K562 (cell line): ENCODE measurements around the gene SGK1. TPM values are rescaled to one million over a fixed set of nuclear protein-coding genes. Genes with fewer than 3 reads are reported as not detected.
A peak's percentile ranks its signal among the peaks of the same experiment; 100 is the strongest.

Experiments
- BACH1 ChIP-seq: fragments of 200-800 bp; sonication (Bioruptor generic); IDR thresholded peaks from 2 replicates; pipeline ENCODE4 v1.6.1; 2016; ENCODE audit warnings: missing genetic modification characterization, missing compliant biosample characterization
- CHCHD3 ChIP-seq: fragments of 250-450 bp; sonication (Bioruptor Pico); IDR thresholded peaks from 2 replicates; pipeline ENCODE4 v2.1.2; 2022; ENCODE audit warnings: mild to moderate bottlenecking
- CREB5 ChIP-seq: fragments of 250-450 bp; sonication (Bioruptor Pico); IDR thresholded peaks from 2 replicates; pipeline ENCODE4 v1.5.0; 2020; ENCODE audit warnings: mild to moderate bottlenecking
- FOSL1 ChIP-seq: fragments of 200-800 bp; sonication (Bioruptor generic); conservative IDR thresholded peaks from 2 replicates; pipeline ENCODE4 v1.6.1; 2016; ENCODE audit warnings: missing genetic modification characterization, missing compliant biosample characterization
- FOXK1 ChIP-seq: sonication (generic); formaldehyde crosslinking; IDR thresholded peaks from 2 replicates; pipeline ENCODE4 v1.8.0; 2022; ENCODE audit warnings: missing genetic modification reagents, mild to moderate bottlenecking, borderline replicate concordance
- HNRNPLL ChIP-seq: fragments of 200-400 bp; formaldehyde crosslinking; IDR thresholded peaks from 2 replicates; pipeline ENCODE4 v1.6.1; 2017; ENCODE audit warnings: low read length, low read depth, mild to moderate bottlenecking; ENCODE audit not compliant: poor library complexity, severe bottlenecking
- HSF4 ChIP-seq: fragments of 250-450 bp; sonication (Bioruptor Pico); IDR thresholded peaks from 2 replicates; pipeline ENCODE4 v2.1.2; 2022; ENCODE audit warnings: mild to moderate bottlenecking, moderate library complexity, borderline replicate concordance
- MEF2A ChIP-seq: IDR thresholded peaks from 2 replicates; pipeline ENCODE4 v1.6.1; 2011; ENCODE audit warnings: low read depth, mild to moderate bottlenecking, low read length, moderate library complexity; ENCODE audit not compliant: control insufficient read depth
- NFYB ChIP-seq: IDR thresholded peaks from 2 replicates; pipeline ENCODE4 v1.6.1; 2011; ENCODE audit warnings: mild to moderate bottlenecking, moderate library complexity; ENCODE audit not compliant: insufficient read length; ENCODE audit errors: extremely low read depth
- PHB ChIP-seq: fragments of 250-450 bp; sonication (Bioruptor Pico); IDR thresholded peaks from 2 replicates; pipeline ENCODE4 v1.5.0; 2021
- RBFOX2 ChIP-seq: fragments of 200-400 bp; formaldehyde crosslinking; IDR thresholded peaks from 2 replicates; pipeline ENCODE4 v1.6.1; 2017; ENCODE audit warnings: low read depth, mild to moderate bottlenecking, low read length, moderate library complexity
- RCOR1 ChIP-seq, 2 experiments: IDR thresholded peaks; 2 replicates each; pipeline ENCODE4 v1.6.1; 2012; ENCODE audit warnings: low read depth in 2 of 2, low read length in 2 of 2, borderline replicate concordance in 1 of 2, improper control_type of control experiment in 1 of 2
- RFX7 ChIP-seq: fragments of 250-450 bp; sonication (Bioruptor Pico); IDR thresholded peaks from 2 replicates; pipeline ENCODE4 v1.5.1; 2021; ENCODE audit warnings: mild to moderate bottlenecking
- SREBF2 ChIP-seq: sonication (generic); formaldehyde crosslinking; IDR thresholded peaks from 2 replicates; pipeline ENCODE4 v1.4.0; 2020; ENCODE audit warnings: mild to moderate bottlenecking, missing genetic modification reagents
- TCF7 ChIP-seq: sonication (generic); IDR thresholded peaks from 2 replicates; pipeline ENCODE4 v1.6.1; 2016; ENCODE audit warnings: antibody characterized with exemption, borderline replicate concordance
- TEAD4 ChIP-seq, 2 experiments: sonication (generic) in 1 of 2; formaldehyde crosslinking in 1 of 2; IDR thresholded peaks; 2 replicates each; pipeline versions ENCODE4 v1.6.1 to v1.8.0; 2012 to 2022; ENCODE audit warnings: borderline replicate concordance in 1 of 2, inconsistent platforms in 1 of 2, low read length in 1 of 2, mild to moderate bottlenecking in 1 of 2, missing genetic modification reagents in 1 of 2
- YBX1 ChIP-seq: fragments of 450-650 bp; IDR thresholded peaks from 2 replicates; pipeline ENCODE4 v1.7.1; 2016; ENCODE audit warnings: mild to moderate bottlenecking
- YY1 ChIP-seq, 3 experiments: IDR thresholded peaks; 2 replicates each; pipeline ENCODE4 v1.6.1; 2011; ENCODE audit warnings: low read length in 2 of 3, mild to moderate bottlenecking in 2 of 3, moderate library complexity in 2 of 3, borderline replicate concordance in 1 of 3, control low read depth in 1 of 3, low read depth in 1 of 3; ENCODE audit not compliant: insufficient read depth in 3 of 3, insufficient replicate concordance in 2 of 3, control insufficient read depth in 1 of 3, insufficient read length in 1 of 3; ENCODE audit errors: extremely low read depth in 1 of 3
- ZNF197 ChIP-seq: fragments of 200-800 bp; sonication (Bioruptor generic); IDR thresholded peaks from 2 replicates; pipeline ENCODE4 v1.6.1; 2016; ENCODE audit warnings: low read depth, missing genetic modification characterization, missing compliant biosample characterization
- ZNF239 ChIP-seq: fragments of 250-450 bp; sonication (Bioruptor Pico); IDR thresholded peaks from 2 replicates; pipeline ENCODE4 v1.4.0; 2020; ENCODE audit warnings: mild to moderate bottlenecking
- ZNF408 ChIP-seq: fragments of 250-450 bp; sonication (Bioruptor Pico); IDR thresholded peaks from 2 replicates; pipeline ENCODE4 v1.4.0; 2020; ENCODE audit warnings: low read depth, mild to moderate bottlenecking, moderate library complexity
- ZNF644 ChIP-seq: fragments of 200-800 bp; sonication (Bioruptor generic); IDR thresholded peaks from 2 replicates; pipeline ENCODE4 v1.6.1; 2016; ENCODE audit warnings: low read depth, missing genetic modification characterization, missing compliant biosample characterization
- ZZZ3 ChIP-seq: fragments of 450-650 bp; IDR thresholded peaks from 2 replicates; pipeline ENCODE4 v1.6.1; 2016; ENCODE audit warnings: antibody characterized with exemption, mild to moderate bottlenecking, moderate library complexity
- polyA plus RNA-seq, 8 experiments: library from polyadenylated mRNA; depleted of rRNA in 4 of 8; stranded (reverse) in 5 of 8; unstranded in 3 of 8; fragments of >200 nt; fragmentation: Nextera tagmentation in 2 of 8; fragmentation: Illumina TruSeq in 1 of 8; extraction: Ambion mirVana in 2 of 8; extraction: Trizol in 1 of 8; gene quantifications; 2 replicates each; pipeline versions ENCODE4 v1.2.1 to v1.2.3, GENCODE V29; 2011 to 2014; ENCODE audit warnings: inconsistent platforms in 1 of 8, missing spikeins in 1 of 8
- total RNA-seq, 7 experiments: library from RNA; depleted of rRNA in 6 of 7; stranded (reverse); fragments of >200 nt in 6 of 7; fragmentation: Illumina TruSeq in 2 of 7; extraction: Trizol in 2 of 7; gene quantifications; 2 replicates each; pipeline versions ENCODE4 v1.2.1 to v1.2.3, GENCODE V29; 2011 to 2021; ENCODE audit warnings: low replicate concordance in 1 of 7
- TF ChIP-seq, protein P1 (sequence below): fragments of 250-450 bp; sonication (Bioruptor Pico); IDR thresholded peaks from 2 replicates; pipeline ENCODE4 v1.5.0; 2021; ENCODE audit warnings: mild to moderate bottlenecking, borderline replicate concordance

Gene SGK1
- total and polyA plus RNA-seq, 9 of the 15 experiments (the other 6 are each of a cell fraction or from before 2014, with no cell fraction given) = 3.5 to 7.2 (median 3.9) TPM

DNA sequence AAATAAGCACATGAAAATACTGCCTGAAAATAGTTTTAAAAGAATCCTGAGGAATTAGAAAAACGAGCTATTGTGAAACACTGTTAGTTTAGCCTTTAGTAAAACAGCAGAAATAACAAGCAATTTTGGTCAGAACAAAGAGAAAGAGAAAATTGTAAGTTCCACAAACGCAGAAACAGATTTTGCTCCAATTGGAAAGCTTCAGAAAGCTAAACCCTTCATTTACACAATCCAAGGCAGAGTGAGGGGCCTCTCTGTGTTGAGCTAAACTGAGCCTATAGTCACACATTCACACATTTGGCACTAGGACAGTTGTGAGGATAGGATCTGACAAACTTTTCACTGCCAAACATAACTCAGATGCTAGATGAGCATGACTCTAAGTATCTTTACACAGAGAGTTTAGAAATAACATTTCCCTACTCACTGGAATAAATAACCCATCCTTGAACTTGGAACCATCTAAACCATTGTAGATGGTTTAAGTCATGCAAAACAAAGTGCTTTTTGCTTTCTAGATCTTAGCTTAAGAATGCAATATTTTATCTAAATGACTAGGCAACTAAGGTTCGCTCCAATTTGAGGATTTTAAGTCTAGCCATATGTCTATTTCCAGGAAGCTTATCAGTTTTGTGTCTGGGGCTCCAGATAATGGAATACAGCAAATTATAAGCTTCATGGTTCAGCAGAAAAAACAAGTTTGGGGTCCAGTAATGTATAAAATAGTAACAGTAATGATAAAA lies 122.6 kb downstream of the SGK1 start (continued):
- TF ChIP-seq CHCHD3 (CRISPR knock-in tag) = no peak
- TF ChIP-seq YBX1 = no peak
- peak; percentile 95 for TF ChIP-seq TEAD4 (IDR thresholded peaks at IDR 0.05; ENCODE audit: low read length)
- no peak for TF ChIP-seq TEAD4 (CRISPR knock-in tag; IDR thresholded peaks at IDR 0.05; ENCODE audit: borderline replicate concordance)
- TF ChIP-seq, protein P1, sequence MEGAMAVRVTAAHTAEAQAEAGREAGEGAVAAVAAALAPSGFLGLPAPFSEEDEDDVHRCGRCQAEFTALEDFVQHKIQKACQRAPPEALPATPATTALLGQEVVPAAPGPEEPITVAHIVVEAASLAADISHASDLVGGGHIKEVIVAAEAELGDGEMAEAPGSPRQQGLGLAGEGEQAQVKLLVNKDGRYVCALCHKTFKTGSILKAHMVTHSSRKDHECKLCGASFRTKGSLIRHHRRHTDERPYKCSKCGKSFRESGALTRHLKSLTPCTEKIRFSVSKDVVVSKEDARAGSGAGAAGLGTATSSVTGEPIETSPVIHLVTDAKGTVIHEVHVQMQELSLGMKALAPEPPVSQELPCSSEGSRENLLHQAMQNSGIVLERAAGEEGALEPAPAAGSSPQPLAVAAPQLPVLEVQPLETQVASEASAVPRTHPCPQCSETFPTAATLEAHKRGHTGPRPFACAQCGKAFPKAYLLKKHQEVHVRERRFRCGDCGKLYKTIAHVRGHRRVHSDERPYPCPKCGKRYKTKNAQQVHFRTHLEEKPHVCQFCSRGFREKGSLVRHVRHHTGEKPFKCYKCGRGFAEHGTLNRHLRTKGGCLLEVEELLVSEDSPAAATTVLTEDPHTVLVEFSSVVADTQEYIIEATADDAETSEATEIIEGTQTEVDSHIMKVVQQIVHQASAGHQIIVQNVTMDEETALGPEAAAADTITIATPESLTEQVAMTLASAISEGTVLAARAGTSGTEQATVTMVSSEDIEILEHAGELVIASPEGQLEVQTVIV (CRISPR knock-in tag) = no peak
- TF ChIP-seq ZNF408 (CRISPR knock-in tag) = no peak
- TF ChIP-seq SREBF2 = no peak
- TF ChIP-seq FOXK1 (CRISPR knock-in tag) = no peak
- TF ChIP-seq RBFOX2 = 0 out of 2 replicates have a peak, but pooled peaks have one; percentile 20
- no peak for TF ChIP-seq ZNF239 (CRISPR knock-in tag)
- TF ChIP-seq MEF2A = 0 out of 2 replicates have a peak, but pooled peaks have one; percentile 34
- TF ChIP-seq BACH1 (tag) = 0 out of 2 replicates have a peak, but pooled peaks have one; percentile 12
- TF ChIP-seq FOSL1 (tag) = peak; percentile 67
- TF ChIP-seq ZNF644 (tag) = no peak
- no peak for TF ChIP-seq NFYB
- no peak for TF ChIP-seq TCF7
- TF ChIP-seq RCOR1 (IDR thresholded peaks at IDR 0.05; ENCODE audit: borderline replicate concordance in 1 of 2, low read depth in 2 of 2, low read length in 2 of 2) = peak; percentile 47 to 92; a peak in 2 of 4 replicates
- TF ChIP-seq ZNF197 = no peak
- TF ChIP-seq HNRNPLL = no peak
- no peak for TF ChIP-seq ZZZ3
- no peak for TF ChIP-seq RFX7
- TF ChIP-seq CREB5 (CRISPR knock-in tag) = no peak
- no peak for TF ChIP-seq PHB
- TF ChIP-seq YY1 (IDR thresholded peaks at IDR 0.05; ENCODE audit: borderline replicate concordance in 1 of 3, control insufficient read depth in 1 of 3, extremely low read depth in 1 of 3, insufficient read depth in 3 of 3, insufficient read length in 1 of 3, insufficient replicate concordance in 2 of 3, low read depth in 1 of 3, low read length in 2 of 3) = no peak
- TF ChIP-seq HSF4 (CRISPR knock-in tag) = 0 out of 2 replicates have a peak, but pooled peaks have one; percentile 15
